ENCODE results near the gene SLC22A23. TPM values are rescaled to one million over a fixed set of nuclear protein-coding genes. Genes with fewer than 3 reads are reported as not detected.

SLC22A23 gene
- total RNA-seq, 4 donors from 2014 or later, result 7.1 to 9.6 (median 8.2) TPM

DNA sequence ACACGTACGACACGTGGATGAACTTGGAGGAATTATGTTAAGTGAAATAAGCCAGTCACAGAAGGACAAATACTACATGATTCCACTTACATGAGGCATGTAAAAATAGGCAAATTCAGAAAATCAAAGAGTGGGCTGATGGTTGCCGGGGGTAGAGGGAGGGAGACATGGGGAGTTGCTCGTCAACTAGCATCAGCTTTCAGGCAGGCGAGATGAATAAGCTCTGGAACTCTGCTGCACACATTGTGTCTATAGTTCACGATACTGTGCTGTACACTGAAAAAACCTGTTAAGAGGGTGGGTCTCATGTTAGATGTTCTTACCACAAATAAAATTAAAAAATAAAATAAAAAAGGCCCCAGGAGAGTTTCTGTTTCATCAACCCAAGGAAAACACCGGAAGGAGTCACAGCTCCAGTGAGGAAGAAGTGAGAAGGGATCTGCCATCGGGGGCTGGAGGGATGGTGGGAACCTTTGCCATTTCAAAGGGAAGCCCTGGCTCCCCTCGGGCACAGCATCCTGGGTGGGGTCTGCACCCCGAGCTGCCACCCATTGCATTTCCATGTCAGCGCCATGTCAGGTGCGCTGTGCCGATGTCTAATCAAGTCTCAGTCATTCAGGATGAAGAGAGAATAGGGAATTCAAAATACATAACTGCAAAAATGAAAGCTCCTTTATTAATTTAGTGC lies 98.3 kb downstream of the SLC22A23 start:
- Histone ChIP-seq H3K4me1 (peaks cover 0 to 47% (median 25%) of the 10 kb centered on the region in 4 donors), H3K4me3 (no peak overlapping the region), H3K27me3 (no peaks in the 10 kb centered on the region), H3K36me3 (no peaks in the 10 kb centered on the region), H3K9me3 (no peaks in the 10 kb centered on the region), H3K27ac (peak overlapping the region in 2 of 4 donors; percentile 6 to 97)
- 85 to 86% methylated on average over 14 of the region's 14 CpGs for WGBS, 2 donors
- TF ChIP-seq EP300 (IDR thresholded peaks at IDR 0.05) (no peak), POLR2A (IDR thresholded peaks at IDR 0.05) (no peak)
- TF ChIP-seq, protein P1, sequence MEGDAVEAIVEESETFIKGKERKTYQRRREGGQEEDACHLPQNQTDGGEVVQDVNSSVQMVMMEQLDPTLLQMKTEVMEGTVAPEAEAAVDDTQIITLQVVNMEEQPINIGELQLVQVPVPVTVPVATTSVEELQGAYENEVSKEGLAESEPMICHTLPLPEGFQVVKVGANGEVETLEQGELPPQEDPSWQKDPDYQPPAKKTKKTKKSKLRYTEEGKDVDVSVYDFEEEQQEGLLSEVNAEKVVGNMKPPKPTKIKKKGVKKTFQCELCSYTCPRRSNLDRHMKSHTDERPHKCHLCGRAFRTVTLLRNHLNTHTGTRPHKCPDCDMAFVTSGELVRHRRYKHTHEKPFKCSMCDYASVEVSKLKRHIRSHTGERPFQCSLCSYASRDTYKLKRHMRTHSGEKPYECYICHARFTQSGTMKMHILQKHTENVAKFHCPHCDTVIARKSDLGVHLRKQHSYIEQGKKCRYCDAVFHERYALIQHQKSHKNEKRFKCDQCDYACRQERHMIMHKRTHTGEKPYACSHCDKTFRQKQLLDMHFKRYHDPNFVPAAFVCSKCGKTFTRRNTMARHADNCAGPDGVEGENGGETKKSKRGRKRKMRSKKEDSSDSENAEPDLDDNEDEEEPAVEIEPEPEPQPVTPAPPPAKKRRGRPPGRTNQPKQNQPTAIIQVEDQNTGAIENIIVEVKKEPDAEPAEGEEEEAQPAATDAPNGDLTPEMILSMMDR (IDR thresholded peaks at IDR 0.05), result no peak
- DNase-seq (ENCODE audit: low spot score in 2 of 2), result no peak

DNA sequence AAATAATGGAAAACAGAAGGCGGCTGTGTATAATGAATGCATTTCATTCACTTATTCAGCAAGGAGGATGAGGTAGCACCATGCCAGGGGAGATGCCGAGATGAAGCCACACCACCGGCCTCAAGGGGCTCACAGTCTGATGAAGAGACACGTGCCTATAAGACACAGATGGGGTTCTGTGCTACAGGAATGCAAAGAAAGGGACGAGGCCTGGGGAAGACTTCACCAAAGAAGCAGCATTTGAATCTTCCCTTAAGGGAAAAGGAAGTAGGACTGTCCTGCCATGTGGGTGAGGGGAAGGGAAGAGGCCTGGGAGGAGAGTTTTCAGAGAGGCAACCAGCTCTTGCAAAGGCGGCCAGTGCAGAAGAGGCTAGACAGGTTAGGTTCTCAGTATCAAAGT lies 99.2 kb downstream of the SLC22A23 start:
- Histone ChIP-seq H3K27me3 (no peaks in the 10 kb centered on the region), H3K9me3 (no peaks in the 10 kb centered on the region), H3K36me3 (no peaks in the 10 kb centered on the region), H3K4me1 (peaks cover 0 to 52% (median 25%) of the 10 kb centered on the region in 4 donors), H3K4me3 (no peak overlapping the region), H3K27ac (peak overlapping the region in 3 of 4 donors; percentile 79 to 97 (median 89))
- DNase-seq (ENCODE audit: low spot score in 2 of 2), result no peak
- TF ChIP-seq EP300 (IDR thresholded peaks at IDR 0.05) (no peak), POLR2A (IDR thresholded peaks at IDR 0.05) (no peak)
- TF ChIP-seq, protein P1 (IDR thresholded peaks at IDR 0.05), result no peak
- 54 to 59% methylated on average over 6 of the region's 6 CpGs for WGBS, 2 donors

DNA sequence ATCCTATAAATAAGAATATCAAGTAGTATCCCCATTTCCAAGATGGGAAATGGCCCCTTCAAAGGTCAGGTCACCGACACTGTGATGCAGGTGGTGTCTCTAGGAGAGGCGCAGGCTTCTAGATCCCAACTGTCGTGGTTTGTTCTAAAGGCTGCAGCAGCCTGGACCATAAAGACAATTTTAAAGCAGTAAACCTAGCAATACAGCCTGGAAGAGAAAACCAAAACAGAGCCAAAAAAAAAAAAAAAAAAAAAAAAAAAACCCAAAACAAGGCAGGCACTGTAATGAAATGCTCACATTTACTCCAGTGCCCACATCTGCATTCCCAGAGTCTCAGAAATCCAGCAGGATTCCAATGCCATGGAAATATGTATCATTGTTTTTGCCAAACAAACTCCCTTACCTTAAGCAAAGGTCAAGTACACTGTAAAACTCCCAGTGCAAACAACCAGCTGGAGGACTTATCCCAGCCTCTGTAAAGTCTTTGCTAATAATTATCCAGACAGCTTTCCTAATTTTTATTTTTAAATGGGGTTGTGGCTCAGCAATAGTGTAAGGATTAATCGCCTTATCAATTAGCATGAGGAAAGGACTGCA lies 99.9 kb downstream of the SLC22A23 start:
- H3K9me3 ChIP-seq, result no peaks in the 10 kb centered on the region
- H3K36me3 ChIP-seq, result no peaks in the 10 kb centered on the region
- TF ChIP-seq POLR2A (IDR thresholded peaks at IDR 0.05) (no peak), EP300 (IDR thresholded peaks at IDR 0.05) (no peak)
- TF ChIP-seq, protein P1 (IDR thresholded peaks at IDR 0.05), result no peak
- WGBS, 2 donors, result 55 to 63% methylated on average over 4 of the region's 4 CpGs
- H3K27ac ChIP-seq, result peak overlapping the region; percentile 74 to 97 (median 84)
- DNase-seq (ENCODE audit: low spot score in 2 of 2), result no peak
- H3K4me3 ChIP-seq, result peak overlapping the region in 3 of 4 donors; percentile 18 to 49 (median 48)
- peaks cover 0 to 52% (median 26%) of the 10 kb centered on the region in 4 donors for H3K4me1 ChIP-seq
- H3K27me3 ChIP-seq, result no peaks in the 10 kb centered on the region

DNA sequence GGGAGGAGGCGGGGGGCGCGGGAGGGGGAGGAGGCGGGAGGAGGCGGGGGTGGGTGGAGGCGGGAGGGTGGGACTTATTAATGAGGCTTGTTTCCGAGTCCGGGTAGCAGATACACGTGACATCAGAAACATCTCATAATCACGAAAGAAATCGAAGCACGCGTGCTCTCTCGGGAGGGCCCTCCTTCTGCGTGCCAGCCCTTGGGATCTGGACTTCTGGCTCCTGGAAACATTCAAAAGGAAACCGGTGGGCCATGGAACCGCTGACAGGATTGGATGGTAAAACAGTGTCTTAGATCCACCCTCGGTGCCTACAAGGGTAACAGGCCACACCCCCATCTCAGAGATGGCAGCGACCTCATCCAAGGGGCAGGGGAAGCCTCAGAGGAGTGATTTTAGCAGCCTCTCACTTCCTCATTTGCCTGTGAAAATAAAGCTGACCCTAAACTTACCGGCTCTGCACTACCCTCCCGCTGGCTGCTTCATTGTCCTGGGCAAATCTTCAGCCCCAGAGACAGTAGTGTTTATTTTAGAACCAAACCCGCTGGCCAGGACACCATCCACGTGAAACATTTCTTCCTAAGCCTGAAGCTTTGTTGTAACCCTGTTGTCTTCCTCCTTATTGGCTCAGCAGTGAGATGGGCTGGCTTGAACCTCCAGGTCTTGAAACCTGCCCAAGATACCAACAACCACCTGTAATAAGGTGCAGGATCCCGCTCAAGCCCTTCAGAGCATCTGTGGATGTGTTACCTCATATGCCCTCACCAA lies 100.6 kb downstream of the SLC22A23 start:
- 6% methylated on average over 15 to 20 of the region's 24 CpGs for WGBS, 2 donors
- peak; percentile 64 to 78 for DNase-seq (ENCODE audit: low spot score in 2 of 2)
- TF ChIP-seq POLR2A (IDR thresholded peaks at IDR 0.05) (peak in 1 of 2 donors; percentile 39), EP300 (IDR thresholded peaks at IDR 0.05) (peak in 1 of 2 donors; percentile 59)
- TF ChIP-seq, protein P1 (IDR thresholded peaks at IDR 0.05), result no peak
- no peaks in the 10 kb centered on the region for H3K9me3 ChIP-seq
- peaks cover 0 to 59% (median 31%) of the 10 kb centered on the region in 4 donors for H3K4me1 ChIP-seq
- peak overlapping the region; percentile 74 to 97 (median 84) for H3K27ac ChIP-seq
- no peaks in the 10 kb centered on the region for H3K36me3 ChIP-seq
- H3K4me3 ChIP-seq, result peak overlapping the region; percentile 18 to 49 (median 33)
- H3K27me3 ChIP-seq, result no peaks in the 10 kb centered on the region
